ENCODE data around the gene ADGRB3. TPM values are rescaled to one million over a fixed set of nuclear protein-coding genes. Genes with fewer than 3 reads are reported as not detected.

The ADGRB3 gene
- total RNA-seq, 2 experiments from 2014 or later = not detected

- ChIA-PET CTCF (ENCODE audit: unreplicated experiment) (interaction anchor here (1.1 kb wide), 1 partner anchor 37 kb away, joined by 3 read pairs; no protein-coding TSS in a partner anchor), POLR2A (interaction anchor here (0.8 kb wide), 1 partner anchor 11 kb away, joined by 3 read pairs; no protein-coding TSS in a partner anchor)
- TF ChIP-seq CTCF (conservative IDR thresholded peaks at IDR 0.05; ENCODE audit: low read length) (0 out of 2 replicates have a peak, but pooled peaks have one; percentile 14), EZH2phosphoT487 (IDR thresholded peaks at IDR 0.05; ENCODE audit: borderline replicate concordance, low read depth, low read length) (no peak)
- Histone ChIP-seq H4K20me1 (ENCODE audit: insufficient read depth, low read length) (no peaks in the 10 kb centered on the region), H3K4me2 (ENCODE audit: low read length) (no peak overlapping the region), H3K9me2 (ENCODE audit: insufficient read depth, low read length) (no peaks in the 10 kb centered on the region), H3K36me3 (ENCODE audit: insufficient read depth, low read length) (no peaks in the 10 kb centered on the region), H3K27ac (ENCODE audit: low read depth, low read length, poor library complexity, severe bottlenecking) (no peak overlapping the region), H3K79me2 (ENCODE audit: insufficient read depth, low read depth, low read length) (no peaks in the 10 kb centered on the region), H2AFZ (ENCODE audit: low read length) (no peak overlapping the region), H3K4me3 (ENCODE audit: low read depth, low read length, poor library complexity, severe bottlenecking) (no peak overlapping the region), H3K4me1 (ENCODE audit: insufficient read depth, low read length, poor library complexity, severe bottlenecking) (no peaks in the 10 kb centered on the region), H3K9me3 (ENCODE audit: low read length) (no peaks in the 10 kb centered on the region)
- BruUV-seq (replicated peaks) = no TSS peak
- no peak for DNase-seq (ENCODE audit: low spot score)
- intact Hi-C loops (cut with micrococcal nuclease; ENCODE audit: unreplicated experiment) = no loop called here
Observed at GRCh38 chr6:68975064-68975463, 340.0 kb downstream of the ADGRB3 start.

- intact Hi-C loops (cut with micrococcal nuclease; ENCODE audit: unreplicated experiment) = no loop called here
- Histone ChIP-seq H3K9me2 (ENCODE audit: insufficient read depth, low read length) (no peaks in the 10 kb centered on the region), H3K4me3 (ENCODE audit: low read depth, low read length, poor library complexity, severe bottlenecking) (no peak overlapping the region), H4K20me1 (ENCODE audit: insufficient read depth, low read length) (no peaks in the 10 kb centered on the region), H3K4me2 (ENCODE audit: low read length) (no peak overlapping the region), H3K79me2 (ENCODE audit: insufficient read depth, low read depth, low read length) (no peaks in the 10 kb centered on the region), H3K9me3 (ENCODE audit: low read length) (no peaks in the 10 kb centered on the region), H3K27ac (ENCODE audit: low read depth, low read length, poor library complexity, severe bottlenecking) (no peak overlapping the region), H2AFZ (ENCODE audit: low read length) (no peak overlapping the region), H3K4me1 (ENCODE audit: insufficient read depth, low read length, poor library complexity, severe bottlenecking) (no peaks in the 10 kb centered on the region), H3K36me3 (ENCODE audit: insufficient read depth, low read length) (no peaks in the 10 kb centered on the region)
- no TSS peak for BruUV-seq (replicated peaks)
- no peak for DNase-seq (ENCODE audit: low spot score)
- ChIA-PET CTCF (ENCODE audit: unreplicated experiment) (interaction anchor here (1.1 kb wide), 1 partner anchor 36 kb away, joined by 3 read pairs; no protein-coding TSS in a partner anchor), POLR2A (interaction anchor here (0.8 kb wide), 1 partner anchor 10 kb away, joined by 3 read pairs; no protein-coding TSS in a partner anchor)
- TF ChIP-seq CTCF (conservative IDR thresholded peaks at IDR 0.05; ENCODE audit: low read length) (no peak), EZH2phosphoT487 (IDR thresholded peaks at IDR 0.05; ENCODE audit: borderline replicate concordance, low read depth, low read length) (no peak)
Observed at GRCh38 chr6:68975816-68976215, 340.7 kb downstream of the ADGRB3 start.

GRCh38 chr6:68976260-68976659 is 341.2 kb downstream of the ADGRB3 start:
- ChIA-PET CTCF (ENCODE audit: unreplicated experiment) (no interaction called here), POLR2A (no interaction called here)
- DNase-seq (ENCODE audit: low spot score) = no peak
- TF ChIP-seq EZH2phosphoT487 (IDR thresholded peaks at IDR 0.05; ENCODE audit: borderline replicate concordance, low read depth, low read length) (no peak), CTCF (conservative IDR thresholded peaks at IDR 0.05; ENCODE audit: low read length) (peak; percentile 71)
- Histone ChIP-seq H4K20me1 (ENCODE audit: insufficient read depth, low read length) (no peaks in the 10 kb centered on the region), H3K36me3 (ENCODE audit: insufficient read depth, low read length) (no peaks in the 10 kb centered on the region), H3K79me2 (ENCODE audit: insufficient read depth, low read depth, low read length) (no peaks in the 10 kb centered on the region), H3K27ac (ENCODE audit: low read depth, low read length, poor library complexity, severe bottlenecking) (no peak overlapping the region), H3K4me3 (ENCODE audit: low read depth, low read length, poor library complexity, severe bottlenecking) (no peak overlapping the region), H3K9me3 (ENCODE audit: low read length) (no peaks in the 10 kb centered on the region), H3K9me2 (ENCODE audit: insufficient read depth, low read length) (no peaks in the 10 kb centered on the region), H2AFZ (ENCODE audit: low read length) (no peak overlapping the region), H3K4me2 (ENCODE audit: low read length) (no peak overlapping the region), H3K4me1 (ENCODE audit: insufficient read depth, low read length, poor library complexity, severe bottlenecking) (no peaks in the 10 kb centered on the region)
- intact Hi-C loops (cut with micrococcal nuclease; ENCODE audit: unreplicated experiment) = no loop called here
- BruUV-seq (replicated peaks) = no TSS peak

Data from OCI-LY7 (cell line).